Measurements from ENCODE around the gene DYNLRB2. TPM values are rescaled to one million over a fixed set of nuclear protein-coding genes. Genes with fewer than 3 reads are reported as not detected.
A peak's percentile ranks its signal among the peaks of the same experiment; 100 is the strongest.

The DYNLRB2 gene
- total and polyA plus RNA-seq, 2 donors from 2014 or later: 2.7 to 22.1 TPM

DNA sequence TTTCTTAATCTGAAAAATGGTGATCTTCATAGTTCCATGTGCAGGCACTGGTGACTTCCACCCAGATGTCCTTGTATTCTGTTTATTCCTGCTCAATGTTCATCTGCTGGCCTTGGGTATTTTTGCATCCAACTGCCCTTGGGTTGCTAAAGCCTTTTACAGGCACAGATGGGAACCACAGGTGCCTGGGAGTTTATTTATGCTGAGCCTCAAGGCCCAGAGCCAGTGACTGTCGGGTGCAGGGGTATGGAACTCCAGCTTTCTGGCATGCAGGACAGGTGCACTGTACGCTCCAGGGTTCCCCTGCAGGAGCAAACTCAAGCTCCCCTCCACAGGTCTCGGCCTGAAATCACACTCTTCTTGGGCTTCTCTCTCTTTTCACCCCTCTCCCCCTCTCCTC, 22.3 kb downstream of the DYNLRB2 start:
- Histone ChIP-seq H3K27ac (ENCODE audit: low read depth in 2 of 2, low read length in 2 of 2) (no peak overlapping the region), H3K27me3 (ENCODE audit: control insufficient read depth, insufficient read depth, low read length) (no peaks in the 10 kb centered on the region), H3K9me3 (ENCODE audit: control insufficient read depth in 2 of 3, insufficient read depth in 1 of 3, low read length in 3 of 3) (no peaks in the 10 kb centered on the region), H3K4me3 (ENCODE audit: low read length in 3 of 3) (no peak overlapping the region), H3K4me1 (ENCODE audit: control insufficient read depth in 2 of 3, insufficient read depth in 2 of 3, low read depth in 1 of 3, low read length in 3 of 3) (no peaks in the 10 kb centered on the region), H3K9ac (ENCODE audit: low read length in 3 of 3) (no peak overlapping the region), H3K36me3 (ENCODE audit: control insufficient read depth in 2 of 3, insufficient read depth in 3 of 3, low read length in 3 of 3) (no peaks in the 10 kb centered on the region)
- FAIRE-seq (no peak), DNase-seq (no peak)
- TF ChIP-seq, protein P1, sequence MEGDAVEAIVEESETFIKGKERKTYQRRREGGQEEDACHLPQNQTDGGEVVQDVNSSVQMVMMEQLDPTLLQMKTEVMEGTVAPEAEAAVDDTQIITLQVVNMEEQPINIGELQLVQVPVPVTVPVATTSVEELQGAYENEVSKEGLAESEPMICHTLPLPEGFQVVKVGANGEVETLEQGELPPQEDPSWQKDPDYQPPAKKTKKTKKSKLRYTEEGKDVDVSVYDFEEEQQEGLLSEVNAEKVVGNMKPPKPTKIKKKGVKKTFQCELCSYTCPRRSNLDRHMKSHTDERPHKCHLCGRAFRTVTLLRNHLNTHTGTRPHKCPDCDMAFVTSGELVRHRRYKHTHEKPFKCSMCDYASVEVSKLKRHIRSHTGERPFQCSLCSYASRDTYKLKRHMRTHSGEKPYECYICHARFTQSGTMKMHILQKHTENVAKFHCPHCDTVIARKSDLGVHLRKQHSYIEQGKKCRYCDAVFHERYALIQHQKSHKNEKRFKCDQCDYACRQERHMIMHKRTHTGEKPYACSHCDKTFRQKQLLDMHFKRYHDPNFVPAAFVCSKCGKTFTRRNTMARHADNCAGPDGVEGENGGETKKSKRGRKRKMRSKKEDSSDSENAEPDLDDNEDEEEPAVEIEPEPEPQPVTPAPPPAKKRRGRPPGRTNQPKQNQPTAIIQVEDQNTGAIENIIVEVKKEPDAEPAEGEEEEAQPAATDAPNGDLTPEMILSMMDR (IDR thresholded peaks at IDR 0.05; ENCODE audit: borderline replicate concordance, extremely low read depth, insufficient read depth): no peak
- intact Hi-C loops (cut with DNase I): no loop called here

DNA sequence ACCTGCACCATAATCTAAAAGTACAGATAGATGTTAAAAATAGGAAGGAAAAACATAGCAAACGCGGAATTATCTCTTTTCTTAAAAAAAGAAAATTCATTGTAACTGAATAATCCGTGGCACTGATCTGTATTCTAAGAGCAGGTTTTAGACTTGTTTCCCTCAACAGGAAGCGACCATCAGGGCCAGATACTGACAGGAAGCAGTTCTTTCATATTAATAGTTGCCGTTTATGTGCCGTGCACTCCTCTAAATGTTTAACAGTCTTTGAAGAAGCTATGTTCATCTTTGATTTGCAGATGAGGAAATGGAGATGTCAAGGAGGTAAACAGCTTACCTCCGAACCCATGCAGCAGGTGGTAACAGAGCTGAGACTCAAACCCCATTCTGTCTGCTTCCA, 23.6 kb downstream of the DYNLRB2 start:
- TF ChIP-seq, protein P1 (IDR thresholded peaks at IDR 0.05; ENCODE audit: borderline replicate concordance, extremely low read depth, insufficient read depth): no peak
- intact Hi-C loops (cut with DNase I): no loop called here
- Histone ChIP-seq H3K27ac (ENCODE audit: low read depth in 2 of 2, low read length in 2 of 2) (no peak overlapping the region), H3K36me3 (ENCODE audit: control insufficient read depth in 2 of 3, insufficient read depth in 3 of 3, low read length in 3 of 3) (no peaks in the 10 kb centered on the region), H3K4me1 (ENCODE audit: control insufficient read depth in 2 of 3, insufficient read depth in 2 of 3, low read depth in 1 of 3, low read length in 3 of 3) (no peaks in the 10 kb centered on the region), H3K4me3 (ENCODE audit: low read length in 3 of 3) (no peak overlapping the region), H3K27me3 (ENCODE audit: control insufficient read depth, insufficient read depth, low read length) (no peaks in the 10 kb centered on the region), H3K9me3 (ENCODE audit: control insufficient read depth in 2 of 3, insufficient read depth in 1 of 3, low read length in 3 of 3) (no peaks in the 10 kb centered on the region), H3K9ac (ENCODE audit: low read length in 3 of 3) (no peak overlapping the region)
- FAIRE-seq (no peak), DNase-seq (no peak)

DNA sequence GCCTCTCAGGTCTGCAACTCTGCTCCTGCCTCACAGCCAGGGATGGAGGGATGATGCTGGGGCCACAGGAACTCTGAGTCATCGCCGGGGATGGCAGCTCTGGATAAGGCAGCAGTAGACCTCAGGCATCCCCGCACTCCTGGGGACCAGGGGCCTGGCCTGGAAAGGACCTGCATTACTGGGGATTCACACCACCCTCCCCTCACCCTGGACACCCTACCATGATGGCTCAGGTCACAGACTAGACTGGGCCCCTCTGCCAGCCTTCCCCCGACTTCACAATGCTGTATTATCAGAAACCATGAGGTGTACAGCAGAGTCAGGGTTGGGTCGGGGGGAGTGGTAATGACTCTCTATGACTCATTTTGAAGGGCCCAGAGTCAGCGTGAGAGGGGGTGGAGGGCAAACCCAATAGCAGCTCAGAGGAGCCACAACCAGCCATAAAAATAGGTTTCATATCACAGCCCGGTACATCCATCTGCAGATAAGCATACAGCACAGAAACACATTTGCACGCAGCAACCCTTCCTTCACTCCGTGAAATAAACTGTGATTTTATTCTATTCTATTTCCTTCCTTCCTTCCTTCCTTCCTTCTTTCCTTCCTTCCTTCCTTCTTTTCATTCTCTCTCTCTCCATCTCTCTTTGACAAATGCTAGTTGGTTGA, 28.8 kb downstream of the DYNLRB2 start:
- no peak overlapping the region for H3K9ac ChIP-seq (ENCODE audit: low read length in 3 of 3)
- FAIRE-seq (no peak), DNase-seq (no peak)
- no peaks in the 10 kb centered on the region for H3K36me3 ChIP-seq (ENCODE audit: control insufficient read depth in 2 of 3, insufficient read depth in 3 of 3, low read length in 3 of 3)
- H3K9me3 ChIP-seq (ENCODE audit: control insufficient read depth in 2 of 3, insufficient read depth in 1 of 3, low read length in 3 of 3): no peaks in the 10 kb centered on the region
- H3K4me1 ChIP-seq (ENCODE audit: control insufficient read depth in 2 of 3, insufficient read depth in 2 of 3, low read depth in 1 of 3, low read length in 3 of 3): no peaks in the 10 kb centered on the region
- H3K27ac ChIP-seq (ENCODE audit: low read depth in 2 of 2, low read length in 2 of 2): no peak overlapping the region
- TF ChIP-seq, protein P1 (IDR thresholded peaks at IDR 0.05; ENCODE audit: borderline replicate concordance, extremely low read depth, insufficient read depth): no peak
- H3K4me3 ChIP-seq (ENCODE audit: low read length in 3 of 3): no peak overlapping the region
- intact Hi-C loops (cut with DNase I): no loop called here
- H3K27me3 ChIP-seq (ENCODE audit: control insufficient read depth, insufficient read depth, low read length): no peaks in the 10 kb centered on the region

DNA sequence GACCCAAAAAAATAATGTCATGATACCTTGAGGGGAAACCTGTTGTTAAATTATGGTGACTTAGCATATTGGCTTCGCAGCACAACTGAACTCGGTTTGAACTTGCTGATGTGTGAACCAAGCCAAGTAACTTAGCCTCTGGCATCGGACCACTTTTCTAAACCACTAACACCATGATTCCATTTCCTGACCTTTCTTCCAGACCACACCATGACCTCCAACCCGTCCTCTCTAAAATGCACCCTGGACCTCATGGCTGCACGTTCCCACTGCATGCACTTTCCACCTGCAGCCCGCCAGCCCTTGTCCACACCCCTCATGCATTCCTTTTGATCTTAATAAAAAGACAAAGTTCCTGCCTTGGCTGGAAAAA, 29.3 kb downstream of the DYNLRB2 start:
- no peak for FAIRE-seq
- no peaks in the 10 kb centered on the region for H3K4me1 ChIP-seq (ENCODE audit: control insufficient read depth in 2 of 3, insufficient read depth in 2 of 3, low read depth in 1 of 3, low read length in 3 of 3)
- intact Hi-C loops (cut with DNase I): no loop called here

More for the DNA sequence above, 29.3 kb downstream of the DYNLRB2 start:
- no peak overlapping the region for H3K4me3 ChIP-seq (ENCODE audit: low read length in 3 of 3)
- no peak overlapping the region for H3K27ac ChIP-seq (ENCODE audit: low read depth in 2 of 2, low read length in 2 of 2)
- TF ChIP-seq, protein P1 (IDR thresholded peaks at IDR 0.05; ENCODE audit: borderline replicate concordance, extremely low read depth, insufficient read depth): no peak
- no peaks in the 10 kb centered on the region for H3K27me3 ChIP-seq (ENCODE audit: control insufficient read depth, insufficient read depth, low read length)
- no peaks in the 10 kb centered on the region for H3K36me3 ChIP-seq (ENCODE audit: control insufficient read depth in 2 of 3, insufficient read depth in 3 of 3, low read length in 3 of 3)
- H3K9ac ChIP-seq (ENCODE audit: low read length in 3 of 3): no peak overlapping the region
- no peaks in the 10 kb centered on the region for H3K9me3 ChIP-seq (ENCODE audit: control insufficient read depth in 2 of 3, insufficient read depth in 1 of 3, low read length in 3 of 3)
- peak in 2 of 5 donors; percentile 9 to 56 for DNase-seq
